Muscle of leg (tissue), 16 donors: ENCODE measurements around the gene ESCO1. TPM values are rescaled to one million over a fixed set of nuclear protein-coding genes. Genes with fewer than 3 reads are reported as not detected.
"Not testable (repeated sequence)": the region's sequence is repeated elsewhere in the genome, so short reads cannot be mapped to it uniquely, and the experiment has no call there.

ENCODE experiments used
- DNase-seq: peaks from one replicate; pipeline ENCODE4 v3.0.0; 2013
- H3K27ac ChIP-seq: one replicate; pipeline ENCODE4 v1.5.1; 2013; ENCODE audit warnings: mild to moderate bottlenecking, low read length, control low read depth
- H3K27me3 ChIP-seq: one replicate; pipeline ENCODE4 v1.6.1; 2013; ENCODE audit warnings: low read length; ENCODE audit not compliant: control insufficient read depth, insufficient read depth
- H3K36me3 ChIP-seq: one replicate; pipeline ENCODE4 v1.6.1; 2013; ENCODE audit warnings: low read length; ENCODE audit not compliant: control insufficient read depth, insufficient read depth
- H3K4me1 ChIP-seq: one replicate; pipeline ENCODE4 v1.6.1; 2013; ENCODE audit warnings: low read length; ENCODE audit not compliant: control insufficient read depth, insufficient read depth
- H3K4me3 ChIP-seq: one replicate; pipeline ENCODE4 v1.5.1; 2013; ENCODE audit warnings: low read length, control low read depth
- H3K9me3 ChIP-seq: replicated peaks from 2 replicates; pipeline ENCODE4 v1.6.1; 2013; ENCODE audit warnings: low read depth, low read length; ENCODE audit not compliant: control insufficient read depth
- WGBS: methylation state at CpG from one replicate; pipeline ENCODE4 v1.1.5; 2013; ENCODE audit warnings: missing lambda C conversion rate; ENCODE audit not compliant: insufficient coverage; 5-methylcytosine and 5-hydroxymethylcytosine counted together
- long read RNA-seq, 11 donors: transcript quantifications; one replicate each; lab custom pipeline, GENCODE V29; 2026
- polyA plus RNA-seq, 8 donors: library from polyadenylated mRNA; unstranded; fragments of 120-200 nt; gene quantifications; one replicate each; pipeline versions ENCODE4 v1.2.1 to v1.2.3, GENCODE V29; 2013; ENCODE audit warnings: inconsistent platforms in 1 of 8, low replicate concordance in 1 of 8; ENCODE audit not compliant: insufficient read length in 8 of 8, insufficient read depth in 1 of 8
- total RNA-seq: library from RNA; stranded (reverse); fragments of 120-200 nt; gene quantifications from one replicate; pipeline ENCODE4 v1.2.4, GENCODE V29; 2013

Gene ESCO1
- total RNA-seq (28.5 TPM), polyA plus RNA-seq (10 to 100 TPM; 16.9 to 20.7 (median 19.2) TPM)
- long read RNA-seq, donor 1, full-length matches to known transcripts, result 1 of 1 reads
- long read RNA-seq, donor 1, partial matches to known transcripts, result 0 of 1 reads
- long read RNA-seq, donor 1, other reads (novel, unspliced or antisense), result 0 of 1 reads
- long read RNA-seq, donor 2, result 0 reads
- long read RNA-seq, donor 3, partial matches to known transcripts, result 7 of 111 reads
- long read RNA-seq, donor 3, other reads (novel, unspliced or antisense), result 104 of 111 reads
- long read RNA-seq, donor 4, result 0 reads
- long read RNA-seq, donor 5, full-length matches to known transcripts, result 1 of 424 reads
- long read RNA-seq, donor 5, partial matches to known transcripts, result 416 of 424 reads
- long read RNA-seq, donor 5, other reads (novel, unspliced or antisense), result 7 of 424 reads
- long read RNA-seq, donor 6, full-length matches to known transcripts, result 3 of 20 reads
- long read RNA-seq, donor 6, partial matches to known transcripts, result 17 of 20 reads
- long read RNA-seq, donor 6, other reads (novel, unspliced or antisense), result 0 of 20 reads
- long read RNA-seq, donor 7, partial matches to known transcripts, result 17 of 17 reads
- long read RNA-seq, donor 7, other reads (novel, unspliced or antisense), result 0 of 17 reads
- long read RNA-seq, donor 8, partial matches to known transcripts, result 5 of 5 reads
- long read RNA-seq, donor 8, other reads (novel, unspliced or antisense), result 0 of 5 reads
- long read RNA-seq, donor 9, partial matches to known transcripts, result 10 of 10 reads
- long read RNA-seq, donor 9, other reads (novel, unspliced or antisense), result 0 of 10 reads
- long read RNA-seq, donor 10, full-length matches to known transcripts, result 1 of 17 reads
- long read RNA-seq, donor 10, partial matches to known transcripts, result 16 of 17 reads
- long read RNA-seq, donor 10, other reads (novel, unspliced or antisense), result 0 of 17 reads
- long read RNA-seq, donor 11, partial matches to known transcripts, result 14 of 14 reads
- long read RNA-seq, donor 11, other reads (novel, unspliced or antisense), result 0 of 14 reads

GRCh38 chr18:21600526-21601410 is at the start of gene ESCO1:
ESCO1 (minus strand) TSS chr18:21600704; CDS start chr18:21574843, 25,861 bp downstream.
- 4% methylated on average over 70 of the region's 74 CpGs for WGBS
- Histone ChIP-seq H3K4me3 (peak within 1 kb of the TSS; percentile 98), H3K27me3 (no peaks in the 10 kb centered on the region), H3K9me3 (no peaks in the 10 kb centered on the region), H3K27ac (peak within 1 kb of the TSS; percentile 99), H3K4me1 (peaks cover 4% of the 10 kb centered on the region), H3K36me3 (no peaks in the 10 kb centered on the region)
- peak; percentile 99 for DNase-seq

- WGBS, result no CpG with 5 or more reads among the region's 5 CpGs
- not testable (repeated sequence) for H3K9me3 ChIP-seq, H3K4me1 ChIP-seq, H3K27ac ChIP-seq, DNase-seq, H3K4me3 ChIP-seq, H3K36me3 ChIP-seq, H3K27me3 ChIP-seq
Measured at GRCh38 chr18:21640375-21640774, 39.9 kb upstream of the ESCO1 start.

GRCh38 chr18:21638822-21639221 is 38.3 kb upstream of the ESCO1 start:
- H3K36me3 ChIP-seq, result peaks cover 4% of the 10 kb centered on the region
- no peaks in the 10 kb centered on the region for H3K4me1 ChIP-seq
- 100% methylated on average over 1 of the region's 3 CpGs for WGBS
- no peak for DNase-seq
- H3K4me3 ChIP-seq, result no peak overlapping the region
- no peaks in the 10 kb centered on the region for H3K9me3 ChIP-seq
- no peak overlapping the region for H3K27ac ChIP-seq
- no peaks in the 10 kb centered on the region for H3K27me3 ChIP-seq

GRCh38 chr18:21636769-21637168 is 36.3 kb upstream of the ESCO1 start:
- H3K36me3 ChIP-seq, result peaks cover 9% of the 10 kb centered on the region
- H3K4me3 ChIP-seq, result no peak overlapping the region
- no peaks in the 10 kb centered on the region for H3K9me3 ChIP-seq
- no peak overlapping the region for H3K27ac ChIP-seq
- no peaks in the 10 kb centered on the region for H3K27me3 ChIP-seq
- WGBS, result 70% methylated on average over 11 of the region's 13 CpGs
- H3K4me1 ChIP-seq, result no peaks in the 10 kb centered on the region
- DNase-seq, result no peak

- Histone ChIP-seq H3K4me3 (no peak overlapping the region), H3K9me3 (no peaks in the 10 kb centered on the region), H3K36me3 (peaks cover 16% of the 10 kb centered on the region), H3K27ac (no peak overlapping the region), H3K4me1 (no peaks in the 10 kb centered on the region), H3K27me3 (no peaks in the 10 kb centered on the region)
- 89% methylated on average over 1 of the region's 4 CpGs for WGBS
- no peak for DNase-seq
Measured at GRCh38 chr18:21634588-21635199, 34.2 kb upstream of the ESCO1 start.

- H3K9me3 ChIP-seq, result no peaks in the 10 kb centered on the region
- no CpG with 5 or more reads among the region's 1 CpG for WGBS
- no peak overlapping the region for H3K27ac ChIP-seq
- H3K4me1 ChIP-seq, result no peaks in the 10 kb centered on the region
- H3K4me3 ChIP-seq, result no peak overlapping the region
- no peaks in the 10 kb centered on the region for H3K27me3 ChIP-seq
- peaks cover 24% of the 10 kb centered on the region for H3K36me3 ChIP-seq
- DNase-seq, result no peak
Measured at GRCh38 chr18:21632393-21632792, 31.9 kb upstream of the ESCO1 start.

- no peaks in the 10 kb centered on the region for H3K27me3 ChIP-seq
- no peaks in the 10 kb centered on the region for H3K9me3 ChIP-seq
- H3K36me3 ChIP-seq, result peaks cover 35% of the 10 kb centered on the region
- DNase-seq, result no peak
- H3K4me3 ChIP-seq, result no peak overlapping the region
- WGBS, result 85% methylated on average over 6 of the region's 9 CpGs
- H3K4me1 ChIP-seq, result no peaks in the 10 kb centered on the region
- H3K27ac ChIP-seq, result no peak overlapping the region
Measured at GRCh38 chr18:21629089-21629832, 28.8 kb upstream of the ESCO1 start.

- H3K9me3 ChIP-seq, H3K27me3 ChIP-seq, H3K4me3 ChIP-seq, DNase-seq, H3K27ac ChIP-seq, H3K4me1 ChIP-seq: not testable (repeated sequence)
- 88% methylated on average over 3 of the region's 9 CpGs for WGBS
- H3K36me3 ChIP-seq, result peaks cover 21% of the 10 kb centered on the region
Measured at GRCh38 chr18:21621640-21622039, 21.1 kb upstream of the ESCO1 start.
